Measurements from ENCODE around the gene GCG.

- TF ChIP-seq POLR2AphosphoS5 (IDR thresholded peaks at IDR 0.05) (no peak), EP300 (IDR thresholded peaks at IDR 0.05) (no peak), CTCF (IDR thresholded peaks at IDR 0.05) (no peak), POLR2A (IDR thresholded peaks at IDR 0.05) (no peak)
Observed at GRCh38 chr2:162155093-162155492, 3.0 kb upstream of the GCG start.

Data from gastroesophageal sphincter (tissue), 3 donors.